GM12865 (cell line): ENCODE results near the gene SUN1.

ENCODE experiments used
- DNase-seq: peaks from one replicate; pipeline ENCODE4 v3.0.0; 2010; ENCODE audit warnings: low read depth
- H3K4me3 ChIP-seq: 2 replicates; pipeline ENCODE4 v1.5.1; 2011; ENCODE audit warnings: mild to moderate bottlenecking, low read depth, low read length, control low read depth
- CTCF ChIP-seq: IDR thresholded peaks from 2 replicates; pipeline ENCODE4 v1.5.1; 2011; ENCODE audit warnings: low read length, control low read depth, low read depth, inconsistent platforms; ENCODE audit not compliant: insufficient read depth; ENCODE audit errors: missing control alignments

SUN1 gene

GRCh38 chr7:832167-832967 is at the start of gene SUN1:
Gene SUN1, plus strand, starts transcription at chr7:832476. Its CDS starts 49 bp downstream, at chr7:832525.
- TF ChIP-seq CTCF: no peak
- DNase-seq: peak; percentile 87
- peak within 1 kb of the TSS; percentile 45 for H3K4me3 ChIP-seq

- H3K4me3 ChIP-seq: no peak overlapping the region
- no peak for TF ChIP-seq CTCF
- DNase-seq: no peak
These were observed 49.4 kb upstream of the SUN1 start for GRCh38 chr7:782718-783449.

GRCh38 chr7:783556-784490 is 48.5 kb upstream of the SUN1 start:
- TF ChIP-seq CTCF: no peak
- no peak overlapping the region for H3K4me3 ChIP-seq
- no peak for DNase-seq

GRCh38 chr7:784971-785370 is 47.3 kb upstream of the SUN1 start:
- no peak overlapping the region for H3K4me3 ChIP-seq
- DNase-seq: no peak
- TF ChIP-seq CTCF: no peak

- DNase-seq: no peak
- H3K4me3 ChIP-seq: no peak overlapping the region
- no peak for TF ChIP-seq CTCF
These were observed 46.9 kb upstream of the SUN1 start for GRCh38 chr7:785416-785815.

- peak; percentile 68 for DNase-seq
These were observed 45.6 kb upstream of the SUN1 start for GRCh38 chr7:786472-787255.

More at GRCh38 chr7:786472-787255, 45.6 kb upstream of the SUN1 start:
- no peak overlapping the region for H3K4me3 ChIP-seq
- peak; percentile 85 for TF ChIP-seq CTCF
